GM12878 (cell line): ENCODE results near the gene C16orf74. TPM values are rescaled to one million over a fixed set of nuclear protein-coding genes. Genes with fewer than 3 reads are reported as not detected.

Experiments used
- ATAC-seq: fragments of 200-7000 bp; cut with Tn5 transposase; 3 replicates; pipeline ENCODE4 v1.9.1; 2020; ENCODE audit warnings: mild to moderate bottlenecking, moderate library complexity
- Bru-seq: library from RNA; stranded (reverse); fragments of 400-500 nt; gene quantifications from one replicate; lab custom pipeline; 2021; lab: Mats Ljungman, UMichigan
- BruChase-seq, 2 experiments: library from RNA; stranded (reverse); fragments of 400-500 nt; gene quantifications; one replicate each; lab custom pipeline; 2021; lab: Mats Ljungman, UMichigan
- BruUV-seq: library from RNA; stranded (reverse); fragments of 400-500 nt; replicated peaks from 2 replicates; lab custom pipeline; 2021; lab: Mats Ljungman, UMichigan
- CTCF ChIA-PET: fragments of 300-600 bp; sonication (Branson Sonifier 250); formaldehyde crosslinking; extraction: SDS; loops from one replicate; lab custom pipeline; 2021; ENCODE audit warnings: inconsistent platforms; lab: Yijun Ruan, JAX
- POLR2A ChIA-PET: fragments of 350-600 bp; formaldehyde crosslinking; extraction: SDS; loops from one replicate; lab custom pipeline; 2021; ENCODE audit warnings: inconsistent platforms; lab: Charles Lee
- RAD21 ChIA-PET: fragments of 300-600 bp; sonication (Branson Sonifier 250); formaldehyde crosslinking; loops from one replicate; lab custom pipeline; 2023; ENCODE audit warnings: antibody characterized with exemption; ENCODE audit not compliant: unreplicated experiment; lab: Charles Lee
- SMC1A ChIA-PET: fragments of 300-600 bp; sonication (Branson Sonifier 250); formaldehyde crosslinking; loops from one replicate; lab custom pipeline; 2023; ENCODE audit not compliant: unreplicated experiment, uncharacterized antibody; lab: Charles Lee
- DNase-seq: peaks from one replicate; pipeline ENCODE4 v3.0.0-alpha.2; 2011; ENCODE audit warnings: low read depth, low spot score
- FAIRE-seq: peaks from 3 replicates; lab custom pipeline; 2011; peaks lifted over from hg19 to GRCh38; lab: Jason Lieb, UNC
- H2AFZ ChIP-seq: 2 replicates; pipeline ENCODE4 v1.6.0; 2011; ENCODE audit warnings: low read depth, low read length, control low read depth; ENCODE audit not compliant: control insufficient read depth
- H3K27ac ChIP-seq: 2 replicates; pipeline ENCODE4 v1.5.1; 2011; ENCODE audit warnings: control low read depth; ENCODE audit not compliant: control insufficient read depth, insufficient read depth
- H3K27me3 ChIP-seq, 2 experiments: replicated peaks in 1 of 2; 2 replicates each; pipeline versions ENCODE4 v1.6.0 to v1.6.1; 2011; ENCODE audit warnings: low read length in 1 of 2; ENCODE audit not compliant: control insufficient read depth in 2 of 2, insufficient read depth in 2 of 2
- H3K36me3 ChIP-seq, 2 experiments: 2 replicates each; pipeline ENCODE4 v1.5.1; 2011; ENCODE audit warnings: low read length in 1 of 2; ENCODE audit not compliant: control insufficient read depth in 2 of 2, insufficient read depth in 2 of 2
- H3K4me1 ChIP-seq: 2 replicates; pipeline ENCODE4 v1.6.1; 2011; ENCODE audit warnings: mild to moderate bottlenecking, low read length, moderate library complexity, mixed read lengths; ENCODE audit not compliant: control insufficient read depth, insufficient read depth
- H3K4me2 ChIP-seq: 2 replicates; pipeline ENCODE4 v1.6.0; 2011; ENCODE audit warnings: control low read depth; ENCODE audit not compliant: control insufficient read depth, insufficient read depth
- H3K4me3 ChIP-seq: fragments of 200-600 bp; sonication (generic); 2 replicates; pipeline ENCODE4 v1.5.1; 2016
- H3K79me2 ChIP-seq: 2 replicates; pipeline ENCODE4 v1.6.0; 2011; ENCODE audit warnings: low read length; ENCODE audit not compliant: control insufficient read depth, insufficient read depth
- H3K9ac ChIP-seq: 2 replicates; pipeline ENCODE4 v1.8.0; 2011; ENCODE audit warnings: low read length, control low read depth, mixed read lengths; ENCODE audit not compliant: control insufficient read depth, insufficient read depth
- H3K9me3 ChIP-seq: replicated peaks from 3 replicates; pipeline ENCODE4 v1.5.1; 2011; ENCODE audit warnings: mild to moderate bottlenecking, low read length; ENCODE audit not compliant: control insufficient read depth, insufficient read depth
- H4K20me1 ChIP-seq: 2 replicates; pipeline ENCODE4 v1.6.0; 2011; ENCODE audit not compliant: control insufficient read depth, insufficient read depth
- BHLHE40 ChIP-seq, 2 experiments: fragments of 450-650 bp in 1 of 2; IDR thresholded peaks; 2 replicates each; pipeline ENCODE4 v1.6.1; 2011 to 2017; ENCODE audit warnings: low read depth in 2 of 2, borderline replicate concordance in 1 of 2, improper control_type of control experiment in 1 of 2, low read length in 1 of 2, mild to moderate bottlenecking in 1 of 2
- DPF2 ChIP-seq: fragments of 450-650 bp; IDR thresholded peaks from 2 replicates; pipeline ENCODE4 v1.6.1; 2017; ENCODE audit warnings: mild to moderate bottlenecking
- MEF2B ChIP-seq: fragments of 450-650 bp; IDR thresholded peaks from 2 replicates; pipeline ENCODE4 v1.6.1; 2018; ENCODE audit warnings: mild to moderate bottlenecking, moderate library complexity; ENCODE audit not compliant: partially characterized antibody, poor library complexity, severe bottlenecking
- NR2C1 ChIP-seq: fragments of 450-650 bp; IDR thresholded peaks from 2 replicates; pipeline ENCODE4 v1.6.1; 2017; ENCODE audit warnings: antibody characterized with exemption, mild to moderate bottlenecking, moderate library complexity
- NR2F1 ChIP-seq: fragments of 450-650 bp; conservative IDR thresholded peaks from 2 replicates; pipeline ENCODE4 v1.6.1; 2017; ENCODE audit warnings: mild to moderate bottlenecking
- WGBS: methylation state at CpG from one replicate; pipeline ENCODE4 v1.1.6; 2016; ENCODE audit warnings: low lambda C conversion rate; ENCODE audit not compliant: insufficient replicate concordance, insufficient coverage; ENCODE audit errors: missing lambda C conversion rate; 5-methylcytosine and 5-hydroxymethylcytosine counted together
- in situ Hi-C: fragments of 300-500 bp; cut with MboI; formaldehyde crosslinking; loops from 9 replicates; pipeline ENCODE4 v1.14.3; 2018; ENCODE audit warnings: mixed read lengths
- intact Hi-C: fragments of 100-400 bp; cut with micrococcal nuclease; formaldehyde crosslinking; loops from one replicate; pipeline ENCODE4 v1.14.2; 2022; ENCODE audit not compliant: unreplicated experiment
- long read RNA-seq, 2 experiments: library from polyadenylated mRNA; unstranded; transcript quantifications; one replicate each; pipeline ENCODE4 v2.0.0, GENCODE V29; 2019 to 2020
- polyA minus RNA-seq, 3 experiments: library from RNA; depleted of rRNA, polyadenylated mRNA; stranded (reverse); fragments of >200 nt; gene quantifications; 2 replicates each; pipeline ENCODE4 v1.2.3, GENCODE V29; 2011
- polyA plus RNA-seq, 11 experiments: library from polyadenylated mRNA; depleted of rRNA in 4 of 11; unstranded in 6 of 11; stranded (reverse) in 5 of 11; fragments of >200 nt; fragmentation: Nextera tagmentation in 4 of 11; fragmentation: Illumina TruSeq in 1 of 11; extraction: Ambion mirVana in 4 of 11; extraction: Trizol in 1 of 11; gene quantifications; 1 replicate in 1 of 11; 2 replicates in 10 of 11; pipeline versions ENCODE4 v1.2.1 to v1.2.3, GENCODE V29; 2011 to 2016; ENCODE audit warnings: inconsistent platforms in 2 of 11, missing spikeins in 2 of 11, low read depth in 1 of 11
- total RNA-seq, 4 experiments: library from RNA; depleted of rRNA in 3 of 4; stranded (reverse); fragments of >200 nt in 3 of 4; fragmentation: Illumina TruSeq in 1 of 4; extraction: Trizol in 1 of 4; gene quantifications; 2 replicates each; pipeline versions ENCODE4 v1.2.1 to v1.2.3, GENCODE V29; 2013 to 2021
- TF ChIP-seq, protein P1 (sequence below): IDR thresholded peaks from 2 replicates; pipeline ENCODE4 v1.6.1; 2012; ENCODE audit warnings: low read length, inconsistent platforms

Gene C16orf74
- total RNA-seq (2013; cell fraction: nucleolus; rRNA removed): 5.8 and 6.9 TPM in 2 replicates
- 9.3 and 9.8 TPM in 2 replicates for total RNA-seq (2014; rRNA removed)
- 6.8 and 7.7 TPM in 2 replicates for total RNA-seq (2014; rRNA removed; fragmentation: Illumina TruSeq; extraction: Trizol)
- total RNA-seq (2021): 12.8 and 13.1 TPM in 2 replicates
- polyA plus RNA-seq (2011; ENCODE audit: low read depth): 2.1 TPM
- polyA plus RNA-seq (2011; rRNA removed): 0.17 and 0.23 TPM in 2 replicates
- polyA plus RNA-seq (2011; cell fraction: cytosol; rRNA removed): 0.74 and 0.85 TPM in 2 replicates
- polyA plus RNA-seq (2011; cell fraction: nucleus; rRNA removed): 0.30 and 0.41 TPM in 2 replicates
- polyA plus RNA-seq (2012): 5.9 and 8.1 TPM in 2 replicates
- polyA plus RNA-seq (2014; fragmentation: Illumina TruSeq; extraction: Trizol): 1.6 and 5.8 TPM in 2 replicates
- polyA plus RNA-seq (2014; fragmentation: Nextera tagmentation; extraction: Ambion mirVana): 1 to 10 TPM in 1 of 2 experiments, under 1 TPM in 1; 0.72 to 2.5 TPM
- 17.5 and 20.1 TPM in 2 replicates for polyA plus RNA-seq (2014; rRNA removed)
- polyA plus RNA-seq (2016; fragmentation: Nextera tagmentation; extraction: Ambion mirVana): 1 to 10 TPM; 5.7 to 7.9 TPM
- polyA minus RNA-seq (2011; rRNA and poly(A)+ RNA removed): not detected in 2 replicates
- polyA minus RNA-seq (2011; cell fraction: cytosol; rRNA and poly(A)+ RNA removed): not detected in 2 replicates
- not detected in 2 replicates for polyA minus RNA-seq (2011; cell fraction: nucleus; rRNA and poly(A)+ RNA removed)
- percentile 48 among the genes with signal in this experiment for Bru-seq, nascent RNA
- BruChase-seq, experiment 1, labeled RNA remaining after a 6-hour chase: percentile 49 among the genes with signal in this experiment
- percentile 47 among the genes with signal in this experiment for BruChase-seq, experiment 2, labeled RNA remaining after a 2-hour chase
- long read RNA-seq, experiment 1, partial matches to known transcripts: 0 of 1 reads
- long read RNA-seq, experiment 1, other reads (novel, unspliced or antisense): 0 of 1 reads
- long read RNA-seq, experiment 2: 0 reads

DNA sequence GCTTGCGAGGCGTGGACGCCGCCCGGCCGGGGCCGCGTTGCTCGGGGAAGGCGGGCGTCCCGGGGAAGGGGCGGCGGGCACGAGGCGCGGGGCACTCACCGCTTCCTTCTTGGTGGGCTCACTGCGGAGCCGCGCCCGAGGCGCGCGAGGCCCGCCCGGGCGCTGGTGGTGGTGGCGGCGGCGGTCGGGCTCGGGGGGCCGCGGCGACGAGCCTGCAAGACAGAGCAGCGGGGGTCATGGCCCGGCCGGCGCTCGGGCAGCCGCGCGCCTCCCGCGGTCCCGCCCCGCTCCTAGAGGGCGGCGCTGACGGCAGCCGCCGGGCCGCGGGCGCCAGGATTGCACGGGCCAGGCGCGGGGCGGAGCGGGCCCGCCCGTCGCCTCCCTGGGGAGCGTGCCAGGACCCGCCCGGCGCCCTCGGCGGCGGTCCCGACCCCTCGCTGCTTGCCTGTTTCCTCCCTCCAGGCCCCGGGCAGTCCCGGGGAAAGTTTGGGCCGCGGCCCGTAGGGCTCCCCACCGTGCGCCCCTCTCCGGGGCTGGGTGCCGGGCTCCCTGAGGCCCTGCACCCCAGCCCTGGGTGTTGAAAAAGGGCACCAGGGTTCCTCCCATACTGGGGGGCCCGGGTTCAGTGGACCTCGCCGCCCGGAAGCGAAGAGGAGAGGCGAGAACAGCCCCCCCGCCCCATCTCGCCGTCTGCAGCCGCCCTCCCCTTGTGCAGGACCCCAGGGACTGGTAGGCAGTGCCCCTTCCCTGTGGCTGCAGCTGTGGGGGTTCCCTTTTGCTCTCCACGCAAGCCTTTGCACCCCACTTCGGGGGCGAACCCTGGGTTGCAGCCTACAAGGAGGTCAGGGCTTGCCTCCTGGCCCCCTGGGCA, at the start of gene C16orf74:
TSS of gene C16orf74 (minus strand) at position 270 of the 871 bp plus-strand sequence. CDS start 15,879 bp downstream, outside the sequence.
- ATAC-seq: peak; percentile 71
- Histone ChIP-seq H3K27ac (no peak within 1 kb of the TSS), H3K4me3 (peak within 1 kb of the TSS; percentile 73), H3K36me3 (no peaks in the 10 kb centered on the region), H4K20me1 (peaks cover 3% of the 10 kb centered on the region; the same call in 1 of the 2 replicates), H3K79me2 (no peaks in the 10 kb centered on the region), H3K27me3 (no peaks in the 10 kb centered on the region; a peak in 1 of 4 replicates), H3K4me2 (peak within 1 kb of the TSS; percentile 93), H3K9ac (peak within 1 kb of the TSS; percentile 1; the same call in 1 of the 2 replicates), H3K9me3 (no peaks in the 10 kb centered on the region), H2AFZ (peak within 1 kb of the TSS; percentile 52), H3K4me1 (peaks cover 66% of the 10 kb centered on the region)
- RAD21 ChIA-PET: no interaction called here
- in situ Hi-C loops: no loop called here
- no peak for FAIRE-seq
- 0 out of 2 replicates have a peak, but pooled peaks have one; percentile 15 for TF ChIP-seq DPF2
- peak; percentile 61 for TF ChIP-seq NR2F1
- no peak for TF ChIP-seq NR2C1
- peak; percentile 20 for TF ChIP-seq MEF2B
- TF ChIP-seq, protein P1, sequence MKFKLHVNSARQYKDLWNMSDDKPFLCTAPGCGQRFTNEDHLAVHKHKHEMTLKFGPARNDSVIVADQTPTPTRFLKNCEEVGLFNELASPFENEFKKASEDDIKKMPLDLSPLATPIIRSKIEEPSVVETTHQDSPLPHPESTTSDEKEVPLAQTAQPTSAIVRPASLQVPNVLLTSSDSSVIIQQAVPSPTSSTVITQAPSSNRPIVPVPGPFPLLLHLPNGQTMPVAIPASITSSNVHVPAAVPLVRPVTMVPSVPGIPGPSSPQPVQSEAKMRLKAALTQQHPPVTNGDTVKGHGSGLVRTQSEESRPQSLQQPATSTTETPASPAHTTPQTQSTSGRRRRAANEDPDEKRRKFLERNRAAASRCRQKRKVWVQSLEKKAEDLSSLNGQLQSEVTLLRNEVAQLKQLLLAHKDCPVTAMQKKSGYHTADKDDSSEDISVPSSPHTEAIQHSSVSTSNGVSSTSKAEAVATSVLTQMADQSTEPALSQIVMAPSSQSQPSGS: no peak
- peak in 1 of 2 experiments; percentile 75; a peak in 1 of 4 replicates for TF ChIP-seq BHLHE40 (IDR thresholded peaks at IDR 0.05; ENCODE audit: borderline replicate concordance in 1 of 2, low read depth in 2 of 2, low read length in 1 of 2)
- SMC1A ChIA-PET: no interaction called here
- BruUV-seq: no TSS peak
- CTCF ChIA-PET: no interaction called here
- POLR2A ChIA-PET: no interaction called here
- 4% methylated on average over 51 of the region's 96 CpGs for WGBS
- intact Hi-C loops: no loop called here
- DNase-seq: no peak
